Activated T-helper 1 cell treated with Interleukin-2 at 50 U/mL for 16 hours (primary cell): ENCODE data around the gene SKAP2.

Experiments used
- DNase-seq: peaks from one replicate; pipeline ENCODE4 v3.0.0-alpha.2; 2020; ENCODE audit warnings: low read depth

The SKAP2 gene

DNA sequence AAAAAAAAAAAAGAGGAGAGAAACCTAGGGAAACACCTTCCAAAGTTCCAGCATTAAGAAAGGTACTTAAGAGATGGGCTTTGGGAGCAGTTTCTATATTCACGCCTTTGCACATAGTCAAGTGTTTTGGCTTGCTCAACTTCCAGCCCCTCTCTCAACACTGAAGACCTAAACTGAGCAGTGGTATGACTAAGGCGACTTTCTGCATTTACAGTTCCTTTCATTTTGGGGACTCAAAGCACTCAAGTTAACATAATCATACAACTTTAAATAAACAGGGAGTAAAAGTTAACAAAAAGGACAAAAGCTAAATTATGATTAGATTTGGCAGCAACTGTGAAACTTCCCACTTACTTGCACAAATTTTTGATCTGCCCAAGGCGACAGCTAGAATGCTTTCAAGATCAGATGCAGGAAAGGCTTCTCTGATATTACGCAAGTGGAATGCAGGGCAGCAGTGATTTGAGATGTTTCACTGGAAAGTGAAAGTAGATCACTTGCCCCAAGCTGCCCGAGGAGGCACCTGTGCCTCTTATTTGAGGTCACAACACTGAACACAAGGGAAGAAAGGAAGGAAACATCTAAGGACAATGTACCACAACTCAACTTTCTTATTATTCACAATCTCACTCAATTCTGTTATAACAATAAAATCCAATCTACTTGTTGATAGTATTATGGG, 199.5 kb downstream of the SKAP2 start:
- no peak for DNase-seq

DNA sequence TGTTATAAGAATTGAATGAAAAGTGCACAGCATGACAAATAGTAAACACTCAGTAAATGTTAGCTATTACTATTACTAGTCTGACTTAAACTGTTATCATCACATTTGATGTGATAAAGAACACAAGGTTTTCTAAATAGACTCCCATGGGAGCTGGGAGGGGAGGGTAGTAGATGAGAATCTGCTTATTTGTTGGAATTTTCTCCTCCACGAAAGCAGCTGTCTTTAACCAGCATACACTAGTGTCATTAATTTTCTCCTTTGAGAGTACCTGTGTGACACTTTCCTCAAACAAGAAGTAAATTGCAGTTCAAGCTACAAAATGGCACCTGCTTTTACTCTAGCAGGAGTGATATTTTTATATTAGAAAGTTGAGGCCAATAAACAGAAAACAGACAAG, 200.1 kb downstream of the SKAP2 start:
- no peak for DNase-seq

DNA sequence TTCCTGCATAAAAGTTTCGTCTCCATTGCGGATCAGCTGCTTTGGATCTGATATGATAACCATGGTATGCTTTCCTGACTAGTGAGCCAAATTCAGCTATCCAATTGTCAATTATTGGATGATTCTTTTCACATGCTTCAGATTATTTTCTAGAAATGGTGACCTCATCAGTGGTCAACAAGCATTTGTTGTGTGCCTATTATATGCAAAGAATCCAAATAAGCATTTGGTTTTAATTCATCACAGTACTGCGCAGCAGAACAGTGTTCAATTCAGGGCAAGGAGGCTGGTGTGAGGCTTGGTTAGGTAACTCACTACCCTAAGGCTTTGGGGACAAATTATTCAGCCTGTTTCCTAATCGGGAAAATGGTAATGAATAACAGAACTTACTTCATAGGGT, 200.5 kb downstream of the SKAP2 start:
- DNase-seq, result no peak

DNA sequence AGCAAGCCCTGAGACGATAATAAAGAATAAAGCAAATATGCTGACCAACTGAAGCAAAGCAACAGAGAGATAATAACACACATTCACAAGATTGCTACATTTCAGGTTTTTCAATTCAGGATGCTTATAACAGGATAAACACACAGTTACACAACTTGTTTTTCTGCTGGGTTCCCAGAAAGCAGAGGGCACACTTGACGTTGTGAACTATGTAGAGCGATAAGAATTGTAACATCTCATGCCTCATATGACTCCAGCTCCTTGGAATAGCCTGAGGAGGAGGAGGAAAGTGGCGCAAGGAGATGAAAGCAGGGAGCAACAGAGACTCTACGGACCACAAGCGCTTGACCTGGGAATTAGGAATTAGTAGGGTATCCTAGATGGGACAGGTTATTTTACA, 201.7 kb downstream of the SKAP2 start:
- no peak for DNase-seq

DNA sequence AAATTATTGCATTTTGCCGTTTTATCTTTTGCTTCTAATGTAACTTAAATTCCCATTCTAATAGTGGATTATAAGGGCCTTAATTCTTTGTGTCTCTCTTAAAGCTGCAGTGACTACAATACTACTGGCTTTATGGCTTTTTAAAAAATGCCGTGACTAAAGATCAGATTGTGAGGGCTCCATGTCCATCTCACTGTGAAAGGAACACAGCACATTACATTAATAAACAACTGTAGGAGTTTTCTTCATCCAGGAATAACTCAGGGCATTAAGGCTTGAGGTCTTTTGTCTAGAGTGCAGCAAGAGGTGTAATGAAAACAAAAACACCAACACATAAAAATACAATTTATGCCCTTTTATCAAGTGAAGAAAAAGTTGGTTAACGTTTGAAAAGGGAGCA, 205.3 kb downstream of the SKAP2 start:
- no peak for DNase-seq

DNA sequence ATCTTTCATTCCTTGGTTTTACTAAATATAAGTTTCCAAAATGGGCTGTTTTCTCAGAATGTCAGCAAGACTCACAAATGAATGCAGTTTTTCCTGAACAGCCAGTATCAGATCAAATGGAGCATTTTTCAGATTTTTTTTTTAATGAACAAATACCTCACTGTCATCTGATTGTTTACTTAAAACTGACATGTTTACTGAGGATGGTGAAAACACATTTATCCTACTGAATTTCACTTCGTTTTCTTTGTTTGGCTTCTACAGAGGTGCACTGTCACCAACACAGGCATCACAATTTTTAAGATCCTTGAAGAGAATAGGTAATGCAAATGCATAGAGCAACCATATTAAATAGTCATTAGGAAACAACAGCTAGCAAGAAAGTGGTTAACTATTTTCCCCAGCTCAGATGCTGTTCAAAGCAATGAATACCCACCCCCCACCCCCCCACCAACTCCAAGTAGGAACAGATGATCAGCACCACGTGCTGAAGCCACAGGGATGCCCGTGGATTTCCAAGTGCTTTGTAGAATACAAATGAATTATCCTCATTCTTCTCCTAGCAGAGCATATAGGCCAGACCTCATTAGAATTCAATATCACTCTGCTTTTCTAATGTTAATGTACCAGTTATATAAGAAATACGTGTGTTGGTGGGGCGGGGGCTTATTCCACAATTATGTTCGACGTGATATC, 205.9 kb downstream of the SKAP2 start:
- no peak for DNase-seq

DNA sequence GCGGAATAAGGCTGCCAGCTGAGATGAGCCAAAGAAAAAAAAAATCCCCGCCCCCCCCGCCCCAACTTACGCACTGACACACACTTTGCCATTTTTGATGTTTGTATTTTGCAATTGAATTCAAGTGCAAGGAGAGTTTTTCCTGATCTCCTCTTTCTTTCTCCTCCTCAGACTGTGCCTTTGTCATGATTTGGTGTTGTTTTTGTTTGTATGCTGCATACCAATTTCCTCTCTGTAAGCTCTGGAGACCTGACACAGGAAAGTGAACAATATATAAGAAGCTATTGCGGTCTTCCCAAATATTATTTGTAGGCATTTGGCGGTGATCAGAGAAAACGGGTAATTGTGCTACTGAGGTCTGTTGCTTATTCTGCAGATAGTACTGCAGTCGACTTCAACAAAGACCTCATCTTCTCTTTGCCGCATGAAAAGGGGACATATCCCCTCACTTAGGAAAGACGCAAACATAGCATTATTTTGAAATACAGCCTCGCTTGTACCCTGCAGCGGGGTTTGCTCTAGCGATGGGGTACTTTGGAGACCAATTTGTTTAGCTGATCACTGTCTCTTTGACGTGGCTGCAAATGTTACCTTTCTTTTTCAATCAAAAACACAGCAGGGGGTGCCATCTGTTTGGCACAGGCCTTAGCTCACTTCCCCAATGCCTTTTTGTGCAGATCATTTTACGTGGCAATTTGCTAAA, 206.6 kb downstream of the SKAP2 start:
- no peak for DNase-seq

DNA sequence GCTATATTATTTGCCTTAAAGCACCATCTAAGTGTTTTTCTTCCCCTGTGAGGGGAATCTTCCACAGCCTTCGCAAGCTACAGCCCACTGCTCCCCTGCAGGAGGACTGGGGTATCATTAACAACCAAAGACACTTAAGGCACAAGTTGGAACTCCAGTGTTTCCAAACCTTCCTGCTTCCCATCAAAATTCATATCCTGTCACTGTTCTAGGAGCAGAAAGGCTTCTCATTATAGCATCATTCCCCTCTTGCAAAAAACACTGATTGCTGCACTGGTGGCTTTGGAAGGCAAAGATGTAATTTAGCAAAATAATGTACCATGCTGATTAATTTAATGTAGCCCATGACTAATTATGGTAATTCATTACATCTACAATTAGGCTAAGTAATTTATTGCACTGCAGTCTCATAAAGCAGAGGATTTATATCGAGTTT, 207.2 kb downstream of the SKAP2 start:
- no peak for DNase-seq

DNA sequence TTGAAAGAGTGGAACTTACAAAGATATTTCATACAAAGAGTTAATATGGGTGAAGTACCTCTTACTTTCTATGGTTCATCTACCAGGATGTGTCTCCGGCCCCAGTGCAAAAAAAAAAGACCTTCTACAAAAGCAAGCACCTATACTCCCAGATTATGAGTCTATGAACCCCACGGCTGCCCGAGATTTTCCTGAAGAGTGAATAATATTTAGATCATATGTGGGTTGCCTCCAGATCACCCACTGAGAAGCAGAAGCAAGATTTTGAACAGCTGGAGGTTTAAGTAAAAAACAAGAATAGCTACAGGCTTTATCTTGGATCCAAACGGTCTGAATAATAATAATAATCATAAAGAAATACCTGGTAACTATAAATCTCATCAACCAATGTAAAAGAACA, 207.7 kb downstream of the SKAP2 start:
- DNase-seq, result no peak

DNA sequence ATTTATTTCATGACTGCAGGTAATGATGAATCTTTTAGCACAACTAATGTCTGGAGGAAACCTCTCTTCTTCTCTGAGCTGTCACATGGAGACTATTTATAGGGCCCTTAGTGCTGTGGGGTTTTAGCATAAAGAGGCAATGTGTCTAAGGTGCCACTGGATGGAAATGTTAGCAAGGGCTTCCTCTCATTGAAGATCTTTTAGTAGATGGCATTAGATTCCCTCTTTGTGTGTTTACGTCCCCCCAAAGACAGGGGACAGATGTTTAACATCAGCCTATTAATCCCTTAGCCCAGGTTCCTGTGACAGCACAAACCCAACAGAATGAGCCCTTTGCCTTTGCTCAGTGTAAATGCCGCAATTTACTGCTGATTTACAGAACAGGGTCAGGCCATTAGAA, 208.6 kb downstream of the SKAP2 start:
- DNase-seq, result no peak

DNA sequence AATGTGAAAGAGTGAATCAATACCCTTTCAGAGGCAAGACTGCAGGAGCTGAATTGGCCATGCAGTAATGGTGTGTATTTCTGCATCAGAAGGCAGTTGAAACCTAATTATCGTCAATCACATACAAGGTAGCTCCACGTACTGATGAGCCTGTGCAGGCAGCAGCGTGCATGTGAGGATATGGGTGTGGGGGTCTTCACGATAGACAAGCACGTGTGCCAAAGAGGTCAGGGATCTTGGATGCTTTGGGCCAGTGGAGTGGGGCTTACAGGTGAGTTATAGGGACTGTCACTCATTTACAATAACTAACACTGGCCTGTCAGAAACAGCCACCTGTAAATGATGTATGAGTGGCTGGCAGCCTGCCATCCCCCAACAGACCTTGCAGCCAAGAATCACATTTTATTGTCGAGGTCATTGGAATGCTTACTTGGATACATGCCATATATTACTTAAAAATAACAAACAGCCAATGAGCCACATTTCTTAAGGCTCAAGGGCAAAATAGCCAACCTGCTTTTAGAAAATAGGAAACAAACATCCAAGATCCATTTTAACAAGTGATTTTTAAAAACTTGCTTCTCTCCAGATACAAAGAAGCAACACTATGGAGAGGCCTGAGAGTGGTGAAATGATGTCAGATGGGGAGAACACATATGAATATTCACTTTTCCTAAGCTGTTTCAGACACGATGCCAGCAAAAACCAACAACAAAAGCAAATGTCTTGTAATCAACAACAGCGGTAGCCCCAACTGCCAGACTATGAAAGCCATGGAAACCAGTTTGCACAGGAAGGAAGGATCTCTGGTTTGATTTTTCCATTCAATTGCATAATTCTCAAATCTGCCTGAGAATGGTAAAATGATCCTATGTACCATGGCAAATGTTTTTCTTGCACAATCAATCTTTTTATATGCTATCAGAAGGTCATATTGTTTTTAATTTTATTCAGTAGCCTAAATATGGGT, 210.7 kb downstream of the SKAP2 start:
- no peak for DNase-seq

DNA sequence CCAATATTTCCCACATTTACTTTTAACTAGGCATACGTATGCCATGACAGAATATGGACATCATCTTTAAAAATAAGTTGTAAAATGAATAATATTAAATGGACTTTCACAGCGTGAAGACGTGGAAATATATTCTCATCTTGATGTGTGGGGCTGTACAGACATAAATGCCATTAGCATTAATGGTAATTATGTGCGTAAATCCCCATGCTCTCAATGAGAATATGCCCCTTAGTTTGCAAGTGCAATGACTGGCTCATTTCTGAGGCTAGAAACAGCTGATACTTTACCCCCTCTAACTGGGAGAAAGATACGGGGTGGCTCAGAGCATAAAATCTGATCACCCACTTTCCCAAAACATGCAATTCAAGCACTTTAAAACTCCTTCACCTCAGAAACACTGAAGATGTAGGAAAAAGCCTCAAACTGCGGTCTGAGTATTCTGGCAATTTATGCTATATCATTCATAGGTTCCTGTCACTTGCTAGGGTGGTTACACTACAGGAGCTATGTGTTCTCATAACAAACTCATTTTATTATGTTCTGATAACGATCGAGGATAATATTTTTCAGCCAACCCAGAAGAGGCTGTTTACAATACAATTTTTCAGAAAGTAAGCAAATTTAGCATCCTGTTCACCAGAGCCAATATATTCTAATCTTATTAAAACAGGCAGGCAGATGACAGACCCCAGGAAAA, 211.8 kb downstream of the SKAP2 start:
- DNase-seq, result no peak

DNA sequence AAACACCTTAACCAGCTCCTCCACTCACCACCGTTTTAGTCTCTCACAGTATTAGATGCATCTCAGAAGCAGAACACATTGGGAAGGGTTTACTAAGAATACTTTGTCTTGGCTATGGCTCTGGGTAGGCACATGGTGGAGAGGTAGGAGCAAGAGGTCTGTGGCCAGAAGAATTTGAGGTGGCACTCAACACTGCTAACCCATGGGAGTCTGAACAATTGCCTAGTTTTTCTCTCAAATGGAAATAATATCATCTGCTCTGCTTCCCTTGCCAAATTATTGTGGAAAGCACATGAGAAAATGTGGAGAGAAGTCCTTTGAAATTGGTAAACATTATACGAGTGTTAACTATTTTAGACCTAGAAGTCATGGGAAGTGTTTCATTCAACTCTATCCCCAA, 214.3 kb downstream of the SKAP2 start:
- DNase-seq, result no peak

DNA sequence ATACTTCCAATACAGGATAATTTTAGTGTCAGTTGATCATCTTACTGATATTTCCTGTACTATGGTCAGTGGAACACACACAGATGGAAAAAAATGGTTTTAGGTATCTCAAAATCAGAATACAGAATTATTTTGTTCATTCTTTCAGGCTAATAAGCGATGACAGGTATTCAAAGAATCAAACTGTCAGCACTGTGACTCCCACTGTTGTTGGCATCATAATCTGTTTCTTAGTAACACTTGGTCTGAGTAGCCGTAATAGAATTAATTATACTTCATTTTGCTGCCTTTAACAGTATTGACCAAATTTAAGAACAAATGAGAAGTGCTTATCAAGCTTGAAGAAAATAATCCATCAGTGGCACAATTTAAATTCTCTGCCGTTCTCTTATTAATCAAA, 215.0 kb downstream of the SKAP2 start:
- no peak for DNase-seq

DNA sequence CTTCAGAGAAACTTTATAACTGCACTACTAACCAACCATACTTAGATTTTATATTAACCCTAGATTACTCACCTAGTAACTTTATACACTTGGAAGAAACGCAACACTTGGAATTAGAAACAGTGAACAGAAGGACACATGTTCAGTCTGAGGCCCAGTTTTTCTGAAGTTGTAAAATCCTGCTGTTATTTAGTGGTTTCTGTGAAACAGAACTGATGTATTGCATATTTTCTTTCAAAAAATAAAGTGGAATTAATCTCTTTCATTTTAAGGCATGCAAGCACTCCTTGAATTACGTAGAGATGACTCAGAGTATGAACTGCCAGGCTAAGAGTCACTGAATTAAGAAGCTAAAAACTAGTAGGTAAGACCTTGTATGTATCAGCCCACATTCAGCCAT, 215.8 kb downstream of the SKAP2 start:
- no peak for DNase-seq

DNA sequence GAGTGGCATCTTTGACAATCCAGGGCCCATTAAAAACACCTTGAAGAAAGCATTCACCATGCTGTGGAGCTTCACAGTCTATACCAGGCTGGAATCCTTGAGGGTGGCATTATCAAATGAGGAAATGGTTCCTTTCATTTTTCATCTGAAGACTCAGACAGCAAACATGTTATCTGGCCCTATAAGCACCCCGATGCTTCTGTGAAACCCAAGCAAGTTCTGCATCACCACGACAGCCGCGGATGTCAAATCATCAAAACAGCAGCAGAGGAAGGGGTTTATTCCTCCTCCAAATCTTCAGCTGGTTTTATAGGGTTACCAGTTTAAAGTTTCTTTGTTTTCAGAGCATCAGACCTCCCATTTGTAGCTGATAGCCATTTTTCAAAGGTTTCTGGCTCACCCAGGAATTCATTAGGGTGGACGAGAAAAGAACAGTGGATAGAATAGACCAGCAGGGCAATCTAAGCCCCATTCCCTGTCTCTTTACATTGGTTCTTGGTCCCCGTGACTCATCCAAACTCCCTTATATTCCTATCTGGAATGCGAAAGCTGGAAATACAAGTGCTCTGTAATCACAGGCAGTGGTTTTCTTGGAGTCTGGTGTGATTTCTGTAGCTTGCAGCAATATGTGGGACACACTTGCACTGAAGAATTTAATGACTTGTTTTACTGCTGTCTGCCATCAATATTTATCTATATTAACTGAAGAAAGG, 217.9 kb downstream of the SKAP2 start:
- no peak for DNase-seq

DNA sequence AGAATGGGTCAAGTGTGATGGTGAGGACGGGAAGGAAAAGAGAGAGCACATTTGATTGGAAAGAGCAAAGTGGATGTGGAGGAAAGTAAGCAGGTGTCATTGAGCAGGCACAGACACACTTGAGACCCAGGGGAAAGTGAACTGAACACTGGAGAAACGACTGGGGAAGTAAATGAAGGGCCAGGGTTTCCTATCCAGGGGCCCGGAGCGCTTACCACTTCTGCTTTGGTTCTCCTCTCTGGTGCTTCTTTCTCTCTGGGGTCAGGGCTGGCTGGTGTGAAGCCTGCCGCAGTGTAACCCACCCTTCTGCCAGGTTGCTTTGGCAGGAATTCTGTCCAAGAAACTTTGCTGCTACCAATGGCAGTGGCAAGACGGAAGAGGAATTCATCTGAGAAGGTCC, 219.3 kb downstream of the SKAP2 start:
- no peak for DNase-seq

DNA sequence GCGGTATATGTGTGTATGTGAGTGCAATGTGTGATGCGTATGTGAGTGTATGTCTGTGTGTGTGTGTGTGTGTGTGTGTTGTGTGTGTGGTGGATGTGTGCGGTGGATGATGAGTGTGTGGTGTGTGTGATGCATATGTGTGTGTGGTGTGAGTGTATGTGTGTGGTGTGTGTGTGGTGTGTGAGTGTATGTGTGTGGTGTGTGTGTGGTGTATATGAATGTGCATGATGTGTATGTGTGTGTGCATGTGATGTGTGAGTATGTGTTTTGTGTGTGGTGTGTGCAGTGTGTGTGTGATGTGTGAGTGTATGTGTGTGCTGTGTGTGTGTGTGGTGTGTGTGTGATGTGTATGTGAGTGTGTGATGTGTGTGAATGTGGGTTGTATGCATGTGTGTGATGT, 222.0 kb downstream of the SKAP2 start:
- no peak for DNase-seq

DNA sequence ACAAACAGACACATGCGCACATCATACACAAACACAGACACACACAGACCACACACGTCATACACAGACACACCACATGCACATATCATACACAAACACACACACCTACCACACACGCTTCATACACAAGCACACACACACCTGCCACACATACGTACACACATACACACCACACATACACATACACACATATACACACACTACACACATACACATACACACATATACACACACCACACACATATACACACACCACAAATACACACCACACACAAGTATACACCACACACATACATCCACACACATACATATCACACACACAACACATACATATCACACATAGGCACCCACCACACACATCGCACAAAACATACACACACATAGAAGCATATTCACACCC, 224.7 kb downstream of the SKAP2 start:
- DNase-seq, result no peak

DNA sequence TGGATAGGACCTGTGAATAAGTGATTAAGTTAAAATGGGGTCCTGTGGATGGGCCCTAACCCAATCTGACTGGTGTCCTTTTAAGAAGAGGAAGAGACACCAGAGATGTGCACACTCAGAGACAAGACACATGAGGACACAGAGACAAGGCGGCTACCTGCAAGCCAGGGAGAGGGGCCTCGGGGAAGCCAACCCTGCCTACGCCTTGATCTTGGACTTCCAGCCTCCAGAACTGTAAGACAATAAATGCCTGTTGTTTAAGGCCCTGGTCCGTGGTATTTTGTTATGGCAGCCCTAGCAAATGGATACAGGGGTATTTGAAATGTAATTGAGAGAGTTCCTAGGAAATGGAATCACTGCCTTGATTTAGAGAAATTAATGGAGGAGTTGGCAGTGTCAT, 225.3 kb downstream of the SKAP2 start:
- no peak for DNase-seq

DNA sequence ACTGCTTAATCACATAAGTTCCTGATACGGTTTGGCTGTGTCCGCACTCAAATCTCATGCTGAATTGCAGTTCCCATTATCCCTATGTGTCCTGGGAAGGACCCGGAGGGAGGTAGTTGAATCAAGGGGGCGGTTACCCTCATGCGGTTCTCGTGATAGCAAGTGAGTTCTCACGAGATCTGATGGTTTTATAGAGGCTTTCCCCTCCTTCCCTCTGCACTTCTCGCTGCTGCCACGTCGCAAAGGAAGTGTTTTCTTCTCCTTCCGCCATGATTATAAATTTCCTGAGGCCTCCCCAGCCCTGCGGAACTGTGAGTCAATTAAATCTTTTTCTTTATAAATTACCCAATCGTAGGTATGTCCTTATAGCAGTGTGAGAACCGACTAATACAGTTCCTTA, 226.2 kb downstream of the SKAP2 start:
- DNase-seq, result no peak
